Neural cell (in vitro differentiated cells): ENCODE results near the gene PAMR1. TPM values are rescaled to one million over a fixed set of nuclear protein-coding genes. Genes with fewer than 3 reads are reported as not detected.
A peak's percentile ranks its signal among the peaks of the same experiment; 100 is the strongest.

Source experiments
- H2AFZ ChIP-seq: fragments of 200-600, 300-800 bp; sonication (generic), shearing (Covaris generic); 2 replicates; pipeline ENCODE4 v1.6.0; 2014; ENCODE audit warnings: low read depth, mild to moderate bottlenecking, antibody characterized with exemption, low read length, moderate library complexity
- H3F3A ChIP-seq: fragments of 200-600 bp; shearing (Covaris generic); 2 replicates; pipeline ENCODE4 v1.6.1; 2016; ENCODE audit warnings: mild to moderate bottlenecking, moderate library complexity, mixed read lengths, antibody characterized with exemption, low read length; ENCODE audit not compliant: insufficient read depth, poor library complexity, severe bottlenecking
- H3K27ac ChIP-seq: fragments of 200-600, 300-800 bp; sonication (generic), shearing (Covaris generic); 2 replicates; pipeline ENCODE4 v1.5.1; 2014; ENCODE audit warnings: mild to moderate bottlenecking, low read length, moderate library complexity
- H3K27me3 ChIP-seq: fragments of 300-800, 200-600 bp; sonication (generic), shearing (Covaris generic); 2 replicates; pipeline ENCODE4 v1.6.0; 2014; ENCODE audit warnings: mild to moderate bottlenecking, low read depth, low read length, moderate library complexity; ENCODE audit not compliant: insufficient read depth
- H3K36me3 ChIP-seq: fragments of 300-800, 200-600 bp; sonication (generic), shearing (Covaris generic); 2 replicates; pipeline ENCODE4 v1.5.1; 2014; ENCODE audit warnings: mild to moderate bottlenecking, antibody characterized with exemption, low read length, moderate library complexity; ENCODE audit not compliant: insufficient read depth
- H3K4me2 ChIP-seq: fragments of 300-800, 200-600 bp; sonication (generic), shearing (Covaris generic); 2 replicates; pipeline ENCODE4 v1.6.0; 2014; ENCODE audit warnings: mild to moderate bottlenecking, low read length
- H3K4me3 ChIP-seq: fragments of 300-800, 200-600 bp; sonication (generic), shearing (Covaris generic); 2 replicates; pipeline ENCODE4 v1.5.1; 2014; ENCODE audit warnings: mild to moderate bottlenecking, low read length, moderate library complexity
- H3K79me2 ChIP-seq: fragments of 200-600 bp; shearing (Covaris generic); replicated peaks from 2 replicates; pipeline ENCODE4 v1.6.0; 2014; ENCODE audit warnings: mild to moderate bottlenecking, low read length, moderate library complexity; ENCODE audit not compliant: insufficient read depth
- H3K9ac ChIP-seq: fragments of 300-800, 200-600 bp; sonication (generic), shearing (Covaris generic); 2 replicates; pipeline ENCODE4 v1.6.1; 2016; ENCODE audit warnings: mild to moderate bottlenecking, low read length, mixed read lengths
- H3K9me2 ChIP-seq: fragments of 200-600 bp; shearing (Covaris generic); 2 replicates; pipeline ENCODE4 v1.6.1; 2016; ENCODE audit warnings: mild to moderate bottlenecking, low read length, mixed read lengths; ENCODE audit not compliant: insufficient read depth
- H3K9me3 ChIP-seq: fragments of 200-600, 300-800 bp; sonication (generic), shearing (Covaris generic); 2 replicates; pipeline ENCODE4 v1.6.1; 2016; ENCODE audit warnings: mild to moderate bottlenecking, mixed run types, low read length, moderate library complexity, mixed read lengths
- H4K20me1 ChIP-seq: fragments of 200-600 bp; shearing (Covaris generic); 2 replicates; pipeline ENCODE4 v1.6.1; 2016; ENCODE audit warnings: mild to moderate bottlenecking, mixed run types; ENCODE audit not compliant: insufficient read depth
- EP300 ChIP-seq: fragments of 450-650 bp; conservative IDR thresholded peaks from 2 replicates; pipeline ENCODE4 v1.6.1; 2014; ENCODE audit warnings: antibody characterized with exemption, mild to moderate bottlenecking, moderate library complexity; ENCODE audit not compliant: poor library complexity, severe bottlenecking
- EZH2 ChIP-seq: fragments of 200-600, 300-800 bp; shearing (Covaris generic), sonication (generic); IDR thresholded peaks from 2 replicates; pipeline ENCODE4 v1.6.1; 2014; ENCODE audit warnings: antibody characterized with exemption, low read length, borderline replicate concordance, mild to moderate bottlenecking; ENCODE audit not compliant: insufficient read depth, poor library complexity, severe bottlenecking
- MXI1 ChIP-seq: fragments of 450-650 bp; conservative IDR thresholded peaks from 2 replicates; pipeline ENCODE4 v1.6.1; 2014; ENCODE audit warnings: antibody characterized with exemption, mild to moderate bottlenecking; ENCODE audit not compliant: poor library complexity, severe bottlenecking
- POLR2AphosphoS5 ChIP-seq: IDR thresholded peaks from 2 replicates; pipeline ENCODE4 v1.6.1; 2012
- RAD21 ChIP-seq: fragments of 450-650 bp; conservative IDR thresholded peaks from 2 replicates; pipeline ENCODE4 v1.6.1; 2014; ENCODE audit warnings: antibody characterized with exemption, mild to moderate bottlenecking, moderate library complexity
- SMC3 ChIP-seq: fragments of 450-650 bp; conservative IDR thresholded peaks from 2 replicates; pipeline ENCODE4 v1.6.1; 2014; ENCODE audit warnings: antibody characterized with exemption, mild to moderate bottlenecking, moderate library complexity; ENCODE audit not compliant: poor library complexity
- TAF1 ChIP-seq: IDR thresholded peaks from 2 replicates; pipeline ENCODE4 v1.6.1; 2012; ENCODE audit warnings: low read depth
- polyA plus RNA-seq: library from polyadenylated mRNA; depleted of rRNA; stranded (reverse); fragments of >200 nt; gene quantifications from 2 replicates; pipeline ENCODE4 v1.2.3, GENCODE V29; 2014
- TF ChIP-seq, protein P1 (sequence below): fragments of 450-650 bp; IDR thresholded peaks from 2 replicates; pipeline ENCODE4 v1.5.1; 2014; ENCODE audit warnings: antibody characterized with exemption, mild to moderate bottlenecking, moderate library complexity; ENCODE audit not compliant: poor library complexity, severe bottlenecking
- TF ChIP-seq, protein P2 (sequence below): IDR thresholded peaks from 2 replicates; pipeline ENCODE4 v1.6.1; 2012; ENCODE audit warnings: borderline replicate concordance

PAMR1 gene
- polyA plus RNA-seq, 1 donor from 2014 or later, result 0.48 TPM

GRCh38 chr11:35488117-35488516 lies 37.3 kb downstream of the PAMR1 start:
- H3K4me2 ChIP-seq, result no peak overlapping the region
- no peaks in the 10 kb centered on the region for H3K36me3 ChIP-seq
- no peaks in the 10 kb centered on the region for H3K79me2 ChIP-seq
- no peaks in the 10 kb centered on the region for H3K9me2 ChIP-seq
- H3F3A ChIP-seq, result no peaks in the 10 kb centered on the region
- H3K9me3 ChIP-seq, result no peaks in the 10 kb centered on the region
- TF ChIP-seq, protein P1, sequence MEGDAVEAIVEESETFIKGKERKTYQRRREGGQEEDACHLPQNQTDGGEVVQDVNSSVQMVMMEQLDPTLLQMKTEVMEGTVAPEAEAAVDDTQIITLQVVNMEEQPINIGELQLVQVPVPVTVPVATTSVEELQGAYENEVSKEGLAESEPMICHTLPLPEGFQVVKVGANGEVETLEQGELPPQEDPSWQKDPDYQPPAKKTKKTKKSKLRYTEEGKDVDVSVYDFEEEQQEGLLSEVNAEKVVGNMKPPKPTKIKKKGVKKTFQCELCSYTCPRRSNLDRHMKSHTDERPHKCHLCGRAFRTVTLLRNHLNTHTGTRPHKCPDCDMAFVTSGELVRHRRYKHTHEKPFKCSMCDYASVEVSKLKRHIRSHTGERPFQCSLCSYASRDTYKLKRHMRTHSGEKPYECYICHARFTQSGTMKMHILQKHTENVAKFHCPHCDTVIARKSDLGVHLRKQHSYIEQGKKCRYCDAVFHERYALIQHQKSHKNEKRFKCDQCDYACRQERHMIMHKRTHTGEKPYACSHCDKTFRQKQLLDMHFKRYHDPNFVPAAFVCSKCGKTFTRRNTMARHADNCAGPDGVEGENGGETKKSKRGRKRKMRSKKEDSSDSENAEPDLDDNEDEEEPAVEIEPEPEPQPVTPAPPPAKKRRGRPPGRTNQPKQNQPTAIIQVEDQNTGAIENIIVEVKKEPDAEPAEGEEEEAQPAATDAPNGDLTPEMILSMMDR, result no peak
- TF ChIP-seq SMC3, result no peak
- no peak for TF ChIP-seq TAF1
- no peak for TF ChIP-seq EZH2
- no peak for TF ChIP-seq MXI1
- no peak for TF ChIP-seq EP300
- TF ChIP-seq, protein P2, sequence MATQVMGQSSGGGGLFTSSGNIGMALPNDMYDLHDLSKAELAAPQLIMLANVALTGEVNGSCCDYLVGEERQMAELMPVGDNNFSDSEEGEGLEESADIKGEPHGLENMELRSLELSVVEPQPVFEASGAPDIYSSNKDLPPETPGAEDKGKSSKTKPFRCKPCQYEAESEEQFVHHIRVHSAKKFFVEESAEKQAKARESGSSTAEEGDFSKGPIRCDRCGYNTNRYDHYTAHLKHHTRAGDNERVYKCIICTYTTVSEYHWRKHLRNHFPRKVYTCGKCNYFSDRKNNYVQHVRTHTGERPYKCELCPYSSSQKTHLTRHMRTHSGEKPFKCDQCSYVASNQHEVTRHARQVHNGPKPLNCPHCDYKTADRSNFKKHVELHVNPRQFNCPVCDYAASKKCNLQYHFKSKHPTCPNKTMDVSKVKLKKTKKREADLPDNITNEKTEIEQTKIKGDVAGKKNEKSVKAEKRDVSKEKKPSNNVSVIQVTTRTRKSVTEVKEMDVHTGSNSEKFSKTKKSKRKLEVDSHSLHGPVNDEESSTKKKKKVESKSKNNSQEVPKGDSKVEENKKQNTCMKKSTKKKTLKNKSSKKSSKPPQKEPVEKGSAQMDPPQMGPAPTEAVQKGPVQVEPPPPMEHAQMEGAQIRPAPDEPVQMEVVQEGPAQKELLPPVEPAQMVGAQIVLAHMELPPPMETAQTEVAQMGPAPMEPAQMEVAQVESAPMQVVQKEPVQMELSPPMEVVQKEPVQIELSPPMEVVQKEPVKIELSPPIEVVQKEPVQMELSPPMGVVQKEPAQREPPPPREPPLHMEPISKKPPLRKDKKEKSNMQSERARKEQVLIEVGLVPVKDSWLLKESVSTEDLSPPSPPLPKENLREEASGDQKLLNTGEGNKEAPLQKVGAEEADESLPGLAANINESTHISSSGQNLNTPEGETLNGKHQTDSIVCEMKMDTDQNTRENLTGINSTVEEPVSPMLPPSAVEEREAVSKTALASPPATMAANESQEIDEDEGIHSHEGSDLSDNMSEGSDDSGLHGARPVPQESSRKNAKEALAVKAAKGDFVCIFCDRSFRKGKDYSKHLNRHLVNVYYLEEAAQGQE, result no peak
- no peak for TF ChIP-seq RAD21
- no peak for TF ChIP-seq POLR2AphosphoS5
- H3K27me3 ChIP-seq, result no peaks in the 10 kb centered on the region
- no peak overlapping the region for H3K9ac ChIP-seq
- H3K27ac ChIP-seq, result no peak overlapping the region
- no peak overlapping the region for H2AFZ ChIP-seq
- H3K4me3 ChIP-seq, result no peak overlapping the region
- no peaks in the 10 kb centered on the region for H4K20me1 ChIP-seq

- Histone ChIP-seq H3K9me2 (no peaks in the 10 kb centered on the region), H4K20me1 (no peaks in the 10 kb centered on the region), H3F3A (no peaks in the 10 kb centered on the region), H3K9ac (no peak overlapping the region), H3K27ac (no peak overlapping the region), H3K79me2 (no peaks in the 10 kb centered on the region), H3K27me3 (no peaks in the 10 kb centered on the region), H2AFZ (no peak overlapping the region), H3K36me3 (no peaks in the 10 kb centered on the region), H3K4me3 (no peak overlapping the region), H3K9me3 (no peaks in the 10 kb centered on the region), H3K4me2 (no peak overlapping the region)
- TF ChIP-seq TAF1 (no peak), RAD21 (peak; percentile 45), EZH2 (no peak), SMC3 (peak; percentile 41), EP300 (no peak), POLR2AphosphoS5 (no peak), MXI1 (no peak)
- TF ChIP-seq, protein P1, result peak; percentile 36
- TF ChIP-seq, protein P2, result no peak
Measured at GRCh38 chr11:35487532-35488078, 37.8 kb downstream of the PAMR1 start.
